ENCODE measurements around the gene FCN2.

GRCh38 chr9:134935701-134936345 is 55.2 kb downstream of the FCN2 start:
- TF ChIP-seq EZH2phosphoT487 (IDR thresholded peaks at IDR 0.05) = no peak
- TF ChIP-seq CTCF (IDR thresholded peaks at IDR 0.05) = no peak

All from neural progenitor cell (in vitro differentiated cells).